Measurements from ENCODE around the gene RSL24D1. TPM values are rescaled to one million over a fixed set of nuclear protein-coding genes. Genes with fewer than 3 reads are reported as not detected.

RSL24D1 gene
- total and polyA plus RNA-seq, 2 of the 4 experiments (the other 2 are of a cell fraction) = 36.5 to 36.7 TPM

- no peak overlapping the region for H3K4ac ChIP-seq (ENCODE audit: low read depth, low read length)
- no peak overlapping the region for H3K9ac ChIP-seq (ENCODE audit: low read depth, low read length)
- no peak overlapping the region for H3K18ac ChIP-seq (ENCODE audit: low read depth, low read length)
- H3K14ac ChIP-seq (replicated peaks; ENCODE audit: low read depth, low read length) = no peak overlapping the region
- no peak overlapping the region for H4K91ac ChIP-seq (ENCODE audit: insufficient read depth, low read depth, low read length)
- no TSS peak for BruUV-seq (replicated peaks)
- H4K8ac ChIP-seq (ENCODE audit: low read depth in 2 of 2, low read length in 2 of 2) = no peak overlapping the region
- intact Hi-C loops (cut with micrococcal nuclease) (no loop called here), dilution Hi-C loops (cut with HindIII; ENCODE audit: low sequenced_read_pairs, unreplicated experiment) (no loop called here), in situ Hi-C loops (cut with MboI; ENCODE audit: low sequenced_read_pairs) (no loop called here)
- H3K9me1 ChIP-seq (ENCODE audit: insufficient read depth, low read length) = no peaks in the 10 kb centered on the region
- no peak overlapping the region for H4K5ac ChIP-seq (ENCODE audit: low read depth, low read length)
- no peak overlapping the region for H3K4me3 ChIP-seq (ENCODE audit: insufficient read depth, low read depth, low read length)
- no peak overlapping the region for H2BK5ac ChIP-seq (ENCODE audit: low read depth, low read length, poor library complexity, severe bottlenecking)
- no peak; the same call in 1 of the 2 replicates for ATAC-seq (ENCODE audit: low read depth)
- H2AFZ ChIP-seq (replicated peaks; ENCODE audit: low read length, poor library complexity) = no peak overlapping the region
- no peaks in the 10 kb centered on the region for H3K36me3 ChIP-seq (ENCODE audit: control insufficient read depth, insufficient read depth, low read length)
- no peaks in the 10 kb centered on the region for H3K9me3 ChIP-seq (ENCODE audit: control insufficient read depth, insufficient read depth, low read length)
- no peak overlapping the region for H2BK120ac ChIP-seq (ENCODE audit: low read depth, low read length)
- H2BK20ac ChIP-seq (ENCODE audit: low read depth, low read length) = no peak overlapping the region
- no peak overlapping the region for H3K56ac ChIP-seq (ENCODE audit: extremely low read depth, insufficient read depth, low read length)
- H3K23ac ChIP-seq (ENCODE audit: low read depth, low read length) = no peak overlapping the region
- DNase-seq = no peak
- H2BK15ac ChIP-seq (ENCODE audit: low read depth, low read length) = no peak overlapping the region
- ChIA-PET POLR2A (ENCODE audit: unreplicated experiment) (no interaction called here), CTCF (no interaction called here)
- no peaks in the 10 kb centered on the region for H3K27me3 ChIP-seq (ENCODE audit: control insufficient read depth, insufficient read depth, low read length)
- H3K27ac ChIP-seq (ENCODE audit: insufficient read depth, low read length) = no peak overlapping the region
- WGBS, 2 experiments (ENCODE audit: extremely low coverage in 2 of 2, insufficient read length in 1 of 2) = no CpG with 5 or more reads among the region's 4 CpGs
- H4K20me1 ChIP-seq (ENCODE audit: insufficient read depth, low read length) = no peaks in the 10 kb centered on the region
- no peak overlapping the region for H2AK9ac ChIP-seq (replicated peaks; ENCODE audit: low read depth, low read length, poor library complexity)
- TF ChIP-seq POLR2A (IDR thresholded peaks at IDR 0.05; ENCODE audit: low read depth, low read length) (no peak), CHD1 (IDR thresholded peaks at IDR 0.05; ENCODE audit: low read depth, low read length) (no peak), RAD21 (IDR thresholded peaks at IDR 0.05; ENCODE audit: low read length) (no peak), RFX5 (IDR thresholded peaks at IDR 0.05; ENCODE audit: low read depth, low read length) (no peak), CTCF (conservative IDR thresholded peaks at IDR 0.05; ENCODE audit: low read depth, low read length) (no peak), FOS (IDR thresholded peaks at IDR 0.05; ENCODE audit: low read depth, low read length) (no peak), MXI1 (IDR thresholded peaks at IDR 0.05; ENCODE audit: borderline replicate concordance, low read depth, low read length) (no peak), CEBPB (IDR thresholded peaks at IDR 0.05; ENCODE audit: low read depth, low read length) (no peak), MAZ (IDR thresholded peaks at IDR 0.05; ENCODE audit: borderline replicate concordance, low read depth, low read length) (no peak), SMC3 (IDR thresholded peaks at IDR 0.05; ENCODE audit: low read depth, low read length) (no peak), NFE2L2 (IDR thresholded peaks at IDR 0.05; ENCODE audit: low read depth, low read length) (no peak), RCOR1 (IDR thresholded peaks at IDR 0.05; ENCODE audit: insufficient replicate concordance, low read length) (no peak), MAFK (IDR thresholded peaks at IDR 0.05; ENCODE audit: low read depth, low read length) (no peak), BHLHE40 (IDR thresholded peaks at IDR 0.05; ENCODE audit: low read depth, low read length) (no peak), USF2 (IDR thresholded peaks at IDR 0.05; ENCODE audit: low read depth, low read length) (no peak), ELK1 (IDR thresholded peaks at IDR 0.05; ENCODE audit: borderline replicate concordance, low read depth, low read length) (no peak)
- no peaks in the 10 kb centered on the region for H3K79me1 ChIP-seq (ENCODE audit: low read depth in 1 of 2, low read length in 2 of 2)
- no peaks in the 10 kb centered on the region for H3K4me1 ChIP-seq (ENCODE audit: control insufficient read depth, insufficient read depth, low read length)
- no peak overlapping the region for H3K4me2 ChIP-seq (ENCODE audit: low read depth, low read length)
- no peak overlapping the region for H2AK5ac ChIP-seq (ENCODE audit: low read depth, low read length)
These were observed 26.4 kb downstream of the RSL24D1 start for GRCh38 chr15:55170361-55170760.

Data from IMR-90 (cell line).